Fibroblast of pulmonary artery (primary cell): Measurements from ENCODE around the gene TCF7L2.

Source experiments
- DNase-seq: peaks from one replicate; pipeline ENCODE4 v3.0.0-alpha.2; 2010; ENCODE audit warnings: low read depth
- H3K4me3 ChIP-seq: replicated peaks from 2 replicates; pipeline ENCODE4 v1.5.1; 2011; ENCODE audit warnings: low read depth, mild to moderate bottlenecking, control low read depth, low read length, moderate library complexity
- TF ChIP-seq, protein P1 (sequence below): IDR thresholded peaks from 2 replicates; pipeline ENCODE4 v1.5.1; 2011; ENCODE audit warnings: mild to moderate bottlenecking, control low read depth, low read length, inconsistent platforms; ENCODE audit errors: missing control alignments

The TCF7L2 gene

DNA sequence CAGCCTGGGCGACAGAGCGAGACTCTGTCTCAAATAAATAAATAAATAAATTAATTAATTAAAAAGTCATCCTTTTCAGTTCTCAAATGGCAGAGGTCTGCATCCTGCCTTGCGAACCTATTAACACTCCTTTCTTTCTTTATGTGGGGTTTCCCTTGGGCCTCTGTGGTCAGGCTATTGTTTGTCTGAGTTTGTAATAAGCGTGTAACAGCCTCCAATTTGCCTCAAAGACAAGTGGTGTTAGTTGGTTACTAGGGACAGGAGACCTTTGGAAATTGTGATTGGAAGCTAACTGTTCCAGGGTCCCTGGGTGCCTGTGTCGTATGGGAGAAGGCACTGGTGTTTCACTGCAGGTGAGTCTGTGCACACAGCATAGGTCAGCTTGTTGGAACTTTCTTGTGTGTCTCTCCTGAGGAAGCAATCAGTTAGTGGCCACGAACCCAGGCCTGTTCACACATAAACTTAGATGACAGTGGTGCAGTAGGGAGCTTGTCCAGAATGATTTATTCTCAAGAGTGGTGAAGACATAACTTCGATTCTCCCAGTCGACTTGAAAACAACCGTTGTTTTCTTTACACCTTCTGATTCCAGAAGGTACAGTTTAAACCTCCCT, 33.5 kb downstream of the TCF7L2 start:
- TF ChIP-seq, protein P1, sequence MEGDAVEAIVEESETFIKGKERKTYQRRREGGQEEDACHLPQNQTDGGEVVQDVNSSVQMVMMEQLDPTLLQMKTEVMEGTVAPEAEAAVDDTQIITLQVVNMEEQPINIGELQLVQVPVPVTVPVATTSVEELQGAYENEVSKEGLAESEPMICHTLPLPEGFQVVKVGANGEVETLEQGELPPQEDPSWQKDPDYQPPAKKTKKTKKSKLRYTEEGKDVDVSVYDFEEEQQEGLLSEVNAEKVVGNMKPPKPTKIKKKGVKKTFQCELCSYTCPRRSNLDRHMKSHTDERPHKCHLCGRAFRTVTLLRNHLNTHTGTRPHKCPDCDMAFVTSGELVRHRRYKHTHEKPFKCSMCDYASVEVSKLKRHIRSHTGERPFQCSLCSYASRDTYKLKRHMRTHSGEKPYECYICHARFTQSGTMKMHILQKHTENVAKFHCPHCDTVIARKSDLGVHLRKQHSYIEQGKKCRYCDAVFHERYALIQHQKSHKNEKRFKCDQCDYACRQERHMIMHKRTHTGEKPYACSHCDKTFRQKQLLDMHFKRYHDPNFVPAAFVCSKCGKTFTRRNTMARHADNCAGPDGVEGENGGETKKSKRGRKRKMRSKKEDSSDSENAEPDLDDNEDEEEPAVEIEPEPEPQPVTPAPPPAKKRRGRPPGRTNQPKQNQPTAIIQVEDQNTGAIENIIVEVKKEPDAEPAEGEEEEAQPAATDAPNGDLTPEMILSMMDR: no peak
- H3K4me3 ChIP-seq: no peak overlapping the region
- no peak for DNase-seq

DNA sequence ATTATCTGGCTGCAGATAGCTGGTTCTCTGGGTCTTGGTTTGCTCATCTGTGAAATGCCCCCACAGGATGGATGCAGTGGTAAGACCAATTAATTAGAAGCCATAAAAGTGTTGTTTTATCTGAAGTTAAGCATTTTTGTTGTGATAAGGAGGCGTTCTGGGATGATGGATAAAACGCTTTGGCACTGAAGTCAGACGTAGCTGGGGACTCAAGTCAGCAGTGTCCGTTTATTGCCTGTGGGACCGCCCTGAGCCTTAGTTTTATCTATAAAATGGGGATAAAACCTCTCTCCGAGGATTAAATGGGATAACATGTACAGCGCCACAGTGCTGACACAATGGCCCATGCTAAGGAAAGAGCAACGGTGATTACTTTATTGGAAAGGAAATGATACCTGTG, 34.7 kb downstream of the TCF7L2 start:
- TF ChIP-seq, protein P1: no peak
- H3K4me3 ChIP-seq: no peak overlapping the region
- no peak for DNase-seq

DNA sequence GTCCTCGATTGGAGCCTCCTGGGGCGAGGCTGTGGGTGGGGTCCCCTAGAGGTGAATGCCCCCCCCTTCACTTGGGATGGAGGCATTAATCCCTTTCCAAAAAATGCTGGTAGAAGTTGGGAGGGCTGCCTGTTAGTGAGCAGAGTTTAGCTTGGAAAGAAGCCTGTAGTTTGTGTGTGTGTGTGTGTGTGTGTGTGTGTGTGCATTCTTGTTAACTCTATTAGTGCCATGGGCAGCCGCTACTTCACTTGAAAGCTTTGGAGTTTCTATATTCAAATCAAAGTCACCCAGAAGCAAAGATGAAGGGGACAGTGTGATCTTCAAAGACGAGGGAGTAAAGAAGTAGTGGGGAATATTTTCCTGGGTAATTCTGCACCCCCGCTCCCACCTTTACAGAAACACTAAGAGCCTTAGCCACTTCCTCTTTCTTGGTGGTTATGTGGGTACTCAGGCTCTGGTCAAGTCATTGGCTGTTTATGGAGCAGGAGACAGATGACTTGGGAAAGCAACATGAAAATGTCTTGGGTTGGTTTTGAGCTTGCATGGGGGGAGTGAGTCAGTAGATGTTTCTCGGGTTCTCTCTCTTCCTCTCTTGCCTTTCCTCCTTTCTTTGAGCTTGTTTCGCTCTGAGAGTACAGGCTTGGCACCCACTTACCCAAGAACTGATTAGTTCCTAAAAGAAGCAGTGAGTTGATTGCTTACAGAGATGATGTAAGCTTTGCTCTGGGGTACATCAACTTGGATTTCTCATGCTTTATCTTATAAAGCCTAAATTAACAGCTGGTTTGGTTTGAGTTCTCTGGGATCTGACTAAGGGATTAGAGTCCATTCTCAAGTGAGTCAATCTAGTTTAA, 35.9 kb downstream of the TCF7L2 start:
- peak; percentile 51 for DNase-seq
- no peak overlapping the region for H3K4me3 ChIP-seq
- TF ChIP-seq, protein P1: no peak

DNA sequence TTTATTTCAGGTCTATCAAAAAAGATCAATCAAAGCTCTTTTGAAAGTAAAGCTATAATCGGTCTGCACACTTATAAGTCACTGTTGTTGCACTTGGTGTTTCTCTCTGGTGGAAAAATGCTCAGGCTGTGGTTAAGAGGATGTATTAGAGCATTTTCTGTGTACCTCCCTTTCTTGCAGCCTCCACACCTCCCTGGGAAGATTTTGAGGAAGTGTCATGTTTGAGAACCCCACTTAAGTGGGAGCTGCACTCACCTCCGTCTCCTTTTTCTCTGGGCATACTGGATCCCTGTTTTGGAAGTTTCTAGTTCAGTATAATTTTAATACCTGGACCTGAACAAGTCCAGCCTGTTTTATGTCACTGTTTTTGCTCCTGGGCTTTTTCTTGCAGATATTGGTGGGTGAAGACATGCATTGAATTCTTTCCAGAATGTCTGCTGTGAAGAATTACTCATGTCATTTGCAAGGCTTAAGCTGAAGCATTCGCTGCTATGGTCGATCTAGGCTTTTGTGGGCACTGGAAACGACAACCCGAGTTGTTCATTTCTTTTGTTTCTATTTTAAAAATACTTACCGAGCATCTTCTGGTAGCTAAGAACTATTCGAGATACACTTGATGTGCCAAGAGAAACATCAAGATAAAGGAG, 36.6 kb downstream of the TCF7L2 start:
- no peak overlapping the region for H3K4me3 ChIP-seq
- DNase-seq: peak; percentile 57
- TF ChIP-seq, protein P1: no peak

DNA sequence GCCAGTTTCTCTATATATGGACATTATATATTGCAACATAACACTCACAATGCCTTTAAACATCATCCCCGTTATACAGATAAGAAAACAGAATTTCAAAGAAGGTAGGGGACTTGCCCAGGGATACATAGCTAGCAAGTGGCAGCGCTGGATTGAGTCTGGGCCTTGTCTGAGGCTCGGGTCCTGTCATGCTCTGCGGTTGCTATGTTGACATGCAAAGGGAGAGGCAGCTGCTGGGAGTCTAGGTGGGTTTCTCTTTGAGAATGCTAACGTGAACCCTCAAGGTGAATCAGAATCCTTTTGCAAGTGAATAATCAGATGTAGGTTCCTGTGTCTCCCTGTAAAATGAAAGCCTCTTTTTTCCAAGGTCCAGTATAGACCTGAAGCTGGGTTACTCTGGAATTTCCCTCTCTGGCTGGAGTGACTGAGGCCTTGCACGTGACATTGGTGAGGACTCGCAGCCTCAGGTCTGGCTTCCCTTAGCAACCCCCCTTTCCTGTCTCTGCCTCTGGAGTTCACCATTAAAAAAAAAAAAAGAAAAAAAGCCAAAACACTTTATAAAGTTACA, 38.9 kb downstream of the TCF7L2 start:
- DNase-seq: no peak
- no peak overlapping the region for H3K4me3 ChIP-seq
- TF ChIP-seq, protein P1: no peak

DNA sequence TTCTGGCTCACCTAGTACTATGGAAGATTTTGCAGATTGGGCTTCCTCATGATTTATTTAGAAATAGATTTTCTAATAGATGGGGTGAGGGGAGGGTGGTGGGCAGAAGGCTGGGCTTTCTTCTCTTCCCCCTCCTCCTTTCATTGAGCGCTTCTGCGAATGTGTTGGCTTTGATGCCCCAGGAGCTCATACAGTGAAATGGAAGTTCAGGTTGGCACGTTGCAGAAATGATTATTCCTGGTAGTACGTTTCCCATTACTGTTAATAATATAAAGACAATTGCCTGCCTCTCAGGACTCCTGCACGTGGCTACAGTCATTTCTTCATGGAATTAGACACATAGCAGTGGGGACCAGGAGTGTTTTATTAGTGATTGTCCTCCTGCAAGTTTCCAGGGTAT, 39.8 kb downstream of the TCF7L2 start:
- no peak for DNase-seq
- H3K4me3 ChIP-seq: no peak overlapping the region
- TF ChIP-seq, protein P1: no peak
